GM23248 (cell line): ENCODE data around the gene SFMBT1. TPM values are rescaled to one million over a fixed set of nuclear protein-coding genes. Genes with fewer than 3 reads are reported as not detected.

Experiments used
- DNase-seq: peaks from one replicate; pipeline ENCODE4 v3.0.0-alpha.2; 2015
- H2AFZ ChIP-seq: fragments of 200-600 bp; sonication (generic); 2 replicates; pipeline ENCODE4 v1.6.1; 2016; ENCODE audit warnings: antibody characterized with exemption
- H3F3A ChIP-seq: fragments of 200-600 bp; sonication (generic); 2 replicates; pipeline ENCODE4 v1.6.1; 2016; ENCODE audit warnings: mild to moderate bottlenecking, antibody characterized with exemption, mixed run types; ENCODE audit not compliant: insufficient read depth
- H3K27ac ChIP-seq: fragments of 200-600 bp; sonication (generic); 2 replicates; pipeline ENCODE4 v1.5.1; 2016; ENCODE audit warnings: mild to moderate bottlenecking
- H3K27me3 ChIP-seq: fragments of 200-600 bp; sonication (generic); replicated peaks from 2 replicates; pipeline ENCODE4 v1.6.1; 2016; ENCODE audit warnings: mild to moderate bottlenecking; ENCODE audit not compliant: insufficient read depth
- H3K36me3 ChIP-seq: fragments of 200-600 bp; sonication (generic); 2 replicates; pipeline ENCODE4 v1.6.1; 2016; ENCODE audit warnings: low read depth, mild to moderate bottlenecking
- H3K4me1 ChIP-seq: fragments of 200-600 bp; sonication (generic); 2 replicates; pipeline ENCODE4 v1.6.1; 2016; ENCODE audit warnings: mild to moderate bottlenecking; ENCODE audit not compliant: insufficient read depth
- H3K4me2 ChIP-seq: fragments of 200-600 bp; sonication (generic); one replicate; pipeline ENCODE4 v1.6.1; 2016; ENCODE audit warnings: mild to moderate bottlenecking; ENCODE audit not compliant: unreplicated experiment
- H3K4me3 ChIP-seq: fragments of 200-600 bp; sonication (generic); 2 replicates; pipeline ENCODE4 v1.5.1; 2016; ENCODE audit warnings: mild to moderate bottlenecking
- H3K79me2 ChIP-seq: fragments of 200-600 bp; sonication (generic); 2 replicates; pipeline ENCODE4 v1.6.1; 2016; ENCODE audit warnings: mild to moderate bottlenecking; ENCODE audit not compliant: insufficient read depth
- H3K9ac ChIP-seq: fragments of 200-600 bp; sonication (generic); 2 replicates; pipeline ENCODE4 v1.6.1; 2016; ENCODE audit warnings: mild to moderate bottlenecking
- H3K9me2 ChIP-seq: fragments of 200-600 bp; sonication (generic); 2 replicates; pipeline ENCODE4 v1.6.1; 2016; ENCODE audit warnings: mixed run types, mild to moderate bottlenecking, moderate library complexity; ENCODE audit not compliant: insufficient read depth
- H3K9me3 ChIP-seq: fragments of 200-600 bp; sonication (generic); one replicate; pipeline ENCODE4 v1.6.1; 2017; ENCODE audit warnings: low read depth
- H4K20me1 ChIP-seq: fragments of 200-600 bp; sonication (generic); 2 replicates; pipeline ENCODE4 v1.6.0; 2016; ENCODE audit not compliant: insufficient read depth
- EZH2 ChIP-seq: fragments of 200-600 bp; sonication (generic); IDR thresholded peaks from 2 replicates; pipeline ENCODE4 v1.6.1; 2018; ENCODE audit warnings: antibody characterized with exemption, mild to moderate bottlenecking; ENCODE audit not compliant: insufficient read depth, poor library complexity, severe bottlenecking
- EZH2phosphoT487 ChIP-seq: fragments of 200-600 bp; sonication (generic); IDR thresholded peaks from 2 replicates; pipeline ENCODE4 v1.6.1; 2018; ENCODE audit warnings: antibody characterized with exemption, moderate library complexity, mild to moderate bottlenecking, low read depth; ENCODE audit not compliant: insufficient read depth
- WGBS, 2 experiments: methylation state at CpG; one replicate each; pipeline ENCODE4 v1.1.6; 2015 to 2017; ENCODE audit warnings: low lambda C conversion rate in 2 of 2, low coverage in 1 of 2; ENCODE audit errors: missing lambda C conversion rate in 2 of 2; 5-methylcytosine and 5-hydroxymethylcytosine counted together
- in situ Hi-C: fragments of 300-500 bp; cut with MboI; formaldehyde crosslinking; loops from 2 replicates; pipeline ENCODE4 v1.15.0; 2020
- polyA plus RNA-seq: library from polyadenylated mRNA; unstranded; fragments of >200 nt; fragmentation: Nextera tagmentation; extraction: Ambion mirVana; gene quantifications from 2 replicates; pipeline ENCODE4 v1.2.1, GENCODE V29; 2016
- total RNA-seq: library from RNA; depleted of rRNA; stranded (reverse); fragments of >200 nt; shearing (Covaris generic); gene quantifications from 2 replicates; pipeline ENCODE4 v1.2.3, GENCODE V29; 2014

SFMBT1 gene
- total and polyA plus RNA-seq, 2 experiments from 2014 or later: 2.3 to 2.6 TPM

DNA sequence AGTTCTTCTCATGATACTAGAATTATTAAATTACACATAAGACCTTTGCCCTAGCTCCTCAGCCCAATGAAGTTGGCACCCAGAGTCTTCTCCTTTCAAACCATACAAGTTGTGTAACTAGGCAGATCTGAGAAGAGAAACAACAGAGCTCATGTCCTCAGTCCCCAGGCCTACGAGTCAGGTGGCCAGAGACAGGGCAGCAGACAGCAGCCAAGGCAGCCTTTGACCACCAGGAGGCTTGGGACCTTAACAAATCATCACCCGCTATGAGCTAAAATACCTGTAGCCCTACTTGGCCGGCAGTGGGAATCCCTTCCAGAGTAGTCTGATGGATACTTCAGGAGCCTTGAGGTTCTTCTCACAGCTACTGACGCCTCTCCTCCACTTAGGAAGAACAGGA, 166.8 kb downstream of the SFMBT1 start:
- TF ChIP-seq EZH2phosphoT487 (no peak), EZH2 (no peak)
- in situ Hi-C loops: no loop called here
- WGBS, 2 experiments: 95 to 99% methylated on average over 4 of the region's 4 CpGs

DNA sequence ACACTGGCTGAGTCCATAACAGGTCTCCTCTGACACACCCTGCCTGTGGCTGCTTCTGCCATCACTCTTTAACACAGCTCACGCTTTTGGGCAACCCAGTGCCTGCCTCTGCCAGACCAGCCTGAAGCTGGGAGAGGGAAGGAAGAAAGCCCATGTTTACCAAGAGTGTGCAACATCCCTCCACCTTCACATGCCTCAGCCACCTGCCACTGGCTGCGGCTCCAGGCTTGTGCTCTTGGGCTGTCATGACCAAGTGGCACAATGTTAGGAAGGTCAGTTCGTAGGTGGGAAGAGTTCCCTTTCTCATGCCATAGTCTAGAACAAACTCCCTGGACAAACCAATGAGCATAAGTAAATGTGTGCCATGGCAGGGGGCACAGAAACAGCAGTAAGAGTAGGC, 168.8 kb downstream of the SFMBT1 start:
- Histone ChIP-seq H3K9me3 (no peaks in the 10 kb centered on the region), H3K4me2 (no peak overlapping the region), H4K20me1 (no peaks in the 10 kb centered on the region), H3K27ac (no peak overlapping the region), H3K27me3 (no peaks in the 10 kb centered on the region), H3K9ac (no peak overlapping the region), H3F3A (no peaks in the 10 kb centered on the region), H3K4me1 (no peaks in the 10 kb centered on the region), H3K4me3 (no peak overlapping the region), H3K9me2 (no peaks in the 10 kb centered on the region), H2AFZ (no peak overlapping the region), H3K79me2 (peaks cover 11% of the 10 kb centered on the region; the same call in 1 of the 2 replicates), H3K36me3 (no peaks in the 10 kb centered on the region)
- in situ Hi-C loops: no loop called here
- 91 to 93% methylated on average over 3 of the region's 3 CpGs for WGBS, 2 experiments
- no peak for DNase-seq
- TF ChIP-seq EZH2phosphoT487: no peak
- no peak for TF ChIP-seq EZH2

More for the DNA sequence above, 166.8 kb downstream of the SFMBT1 start:
- H3K79me2 ChIP-seq: 0 out of 2 replicates have a peak, but pooled peaks cover 8% of the 10 kb centered on the region
- no peaks in the 10 kb centered on the region for H3K4me1 ChIP-seq
- H4K20me1 ChIP-seq: no peaks in the 10 kb centered on the region
- DNase-seq: no peak
- no peak overlapping the region for H3K4me3 ChIP-seq
- H3K27me3 ChIP-seq: no peaks in the 10 kb centered on the region
- H3F3A ChIP-seq: no peaks in the 10 kb centered on the region
- no peak overlapping the region for H2AFZ ChIP-seq
- H3K4me2 ChIP-seq: no peak overlapping the region
- H3K9ac ChIP-seq: no peak overlapping the region
- no peak overlapping the region for H3K27ac ChIP-seq
- no peaks in the 10 kb centered on the region for H3K9me3 ChIP-seq
- H3K9me2 ChIP-seq: no peaks in the 10 kb centered on the region
- H3K36me3 ChIP-seq: no peaks in the 10 kb centered on the region

DNA sequence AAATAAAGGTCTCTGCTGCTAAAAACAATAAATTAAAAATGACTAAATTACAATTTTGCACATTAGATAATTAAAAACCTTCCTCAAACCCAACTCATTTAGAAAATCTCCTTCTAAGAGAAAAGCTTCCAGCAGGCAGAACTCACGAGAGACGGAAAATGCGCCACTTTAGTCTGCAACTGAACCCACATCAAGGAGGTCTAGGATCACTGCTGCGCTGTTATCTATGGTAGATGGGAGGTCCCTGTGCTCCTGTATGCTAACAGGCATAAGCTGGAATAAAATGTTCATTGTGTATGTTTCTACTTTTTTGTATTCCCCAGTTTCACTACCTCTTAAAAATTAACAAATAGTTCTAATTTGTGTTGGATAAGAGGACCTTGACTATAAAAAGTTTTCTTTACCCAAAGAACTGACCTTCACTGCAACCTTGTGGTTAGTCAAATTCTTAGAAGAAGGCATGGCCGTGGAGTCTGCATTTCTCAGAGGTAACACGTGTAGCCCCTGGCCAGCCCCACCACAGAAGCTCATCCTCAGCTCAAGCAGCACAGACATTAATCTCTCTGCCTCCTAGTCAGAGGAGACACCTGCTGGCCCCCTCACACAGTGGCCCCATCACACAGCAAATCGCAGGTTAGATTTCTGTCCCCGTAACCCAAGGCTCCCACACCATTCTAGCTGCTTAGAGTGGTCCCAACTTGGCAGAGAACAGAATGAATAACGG, 170.8 kb downstream of the SFMBT1 start:
- H3K27me3 ChIP-seq: no peaks in the 10 kb centered on the region
- no peaks in the 10 kb centered on the region for H4K20me1 ChIP-seq
- no peaks in the 10 kb centered on the region for H3K4me1 ChIP-seq
- no peaks in the 10 kb centered on the region for H3K36me3 ChIP-seq
- H2AFZ ChIP-seq: no peak overlapping the region
- no peak for TF ChIP-seq EZH2phosphoT487
- no peak for TF ChIP-seq EZH2
- in situ Hi-C loops: no loop called here
- H3K27ac ChIP-seq: no peak overlapping the region
- 92 to 93% methylated on average over 9 of the region's 9 CpGs for WGBS, 2 experiments
- H3K9ac ChIP-seq: no peak overlapping the region
- H3K4me3 ChIP-seq: no peak overlapping the region
- no peak for DNase-seq
- peaks cover 14% of the 10 kb centered on the region; the same call in 1 of the 2 replicates for H3K79me2 ChIP-seq
- H3K4me2 ChIP-seq: no peak overlapping the region
- H3K9me2 ChIP-seq: no peaks in the 10 kb centered on the region
- no peaks in the 10 kb centered on the region for H3K9me3 ChIP-seq
- H3F3A ChIP-seq: no peaks in the 10 kb centered on the region

DNA sequence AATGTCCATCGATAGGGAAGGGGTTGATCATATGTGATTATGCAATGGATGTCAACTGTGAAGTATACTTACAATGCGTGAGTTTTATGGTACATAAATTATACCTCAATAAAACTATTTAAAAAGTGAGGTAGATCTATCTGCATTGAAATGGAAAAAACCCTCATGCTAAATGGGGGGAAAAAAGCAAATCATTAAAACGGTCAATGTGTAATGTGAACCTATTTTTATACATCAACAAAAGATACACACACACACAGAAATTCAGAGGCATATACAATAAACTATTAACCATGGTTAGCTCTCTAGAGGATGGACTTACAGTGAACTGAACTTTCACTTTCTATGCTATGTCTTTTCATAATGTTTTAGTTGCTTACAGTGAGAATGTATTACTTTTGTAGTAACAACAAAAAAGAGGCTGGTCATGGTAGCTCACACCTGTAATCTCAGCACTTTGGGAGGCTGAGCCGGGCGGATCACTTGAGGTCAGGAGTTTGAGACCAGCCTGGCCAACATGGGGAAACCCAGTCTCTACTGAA, 171.6 kb downstream of the SFMBT1 start:
- Histone ChIP-seq H3F3A (no peaks in the 10 kb centered on the region), H3K9ac (no peak overlapping the region), H2AFZ (no peak overlapping the region), H3K4me3 (no peak overlapping the region), H3K36me3 (no peaks in the 10 kb centered on the region), H3K9me3 (no peaks in the 10 kb centered on the region), H3K27me3 (no peaks in the 10 kb centered on the region), H3K79me2 (peaks cover 14% of the 10 kb centered on the region; the same call in 1 of the 2 replicates), H4K20me1 (no peaks in the 10 kb centered on the region), H3K4me1 (no peaks in the 10 kb centered on the region), H3K9me2 (no peaks in the 10 kb centered on the region), H3K27ac (no peak overlapping the region), H3K4me2 (no peak overlapping the region)
- WGBS, 2 experiments: 97 to 98% methylated on average over 5 of the region's 5 CpGs
- DNase-seq: no peak
- in situ Hi-C loops: no loop called here
- TF ChIP-seq EZH2phosphoT487 (no peak), EZH2 (no peak)
